Neural progenitor cell (in vitro differentiated cells): ENCODE measurements around the gene VAMP7. TPM values are rescaled to one million over a fixed set of nuclear protein-coding genes. Genes with fewer than 3 reads are reported as not detected.

Experiments used
- DNase-seq: peaks from one replicate; pipeline ENCODE4 v3.0.0-alpha.2; 2016; ENCODE audit warnings: low spot score
- H2AFZ ChIP-seq: fragments of 200-600 bp; sonication (generic); replicated peaks from 2 replicates; pipeline ENCODE4 v1.6.1; 2016; ENCODE audit warnings: antibody characterized with exemption
- H3F3A ChIP-seq: fragments of 200-600 bp; sonication (generic); 2 replicates; pipeline ENCODE4 v1.6.1; 2016; ENCODE audit warnings: antibody characterized with exemption, low read depth
- H3K27ac ChIP-seq: fragments of 200-600 bp; sonication (generic); 2 replicates; pipeline ENCODE4 v1.5.1; 2016; ENCODE audit warnings: mild to moderate bottlenecking
- H3K27me3 ChIP-seq: fragments of 200-600 bp; sonication (generic); 2 replicates; pipeline ENCODE4 v1.6.1; 2016; ENCODE audit warnings: mild to moderate bottlenecking, moderate library complexity
- H3K36me3 ChIP-seq: fragments of 200-600 bp; sonication (generic); 2 replicates; pipeline ENCODE4 v1.5.1; 2016
- H3K4me1 ChIP-seq: fragments of 200-600 bp; sonication (generic); 2 replicates; pipeline ENCODE4 v1.6.1; 2016; ENCODE audit warnings: mixed run types
- H3K4me2 ChIP-seq: fragments of 200-600 bp; sonication (generic); 2 replicates; pipeline ENCODE4 v1.6.1; 2016
- H3K4me3 ChIP-seq: fragments of 200-600 bp; sonication (generic); 2 replicates; pipeline ENCODE4 v1.5.1; 2016
- H3K79me2 ChIP-seq: fragments of 200-600 bp; sonication (generic); 2 replicates; pipeline ENCODE4 v1.6.1; 2016; ENCODE audit warnings: low read depth
- H3K9ac ChIP-seq: fragments of 200-600 bp; sonication (generic); 2 replicates; pipeline ENCODE4 v1.6.1; 2016
- H3K9me3 ChIP-seq: fragments of 200-600 bp; sonication (generic); 2 replicates; pipeline ENCODE4 v1.5.1; 2016; ENCODE audit warnings: low read depth
- H4K20me1 ChIP-seq: fragments of 200-600 bp; sonication (generic); 2 replicates; pipeline ENCODE4 v1.6.1; 2016; ENCODE audit warnings: low read depth
- H3K27ac Mint-ChIP-seq: 3 replicates; pipeline ENCODE4 v1.8.0; 2021; ENCODE audit warnings: mixed read lengths
- H3K27me3 Mint-ChIP-seq: 2 replicates; pipeline ENCODE4 v1.8.0; 2022; ENCODE audit warnings: low read depth, mild to moderate bottlenecking, inconsistent platforms, moderate library complexity, mixed read lengths; ENCODE audit not compliant: insufficient read depth
- H3K36me3 Mint-ChIP-seq: 3 replicates; pipeline ENCODE4 v1.8.0; 2021; ENCODE audit warnings: mixed read lengths
- H3K4me1 Mint-ChIP-seq: 3 replicates; pipeline ENCODE4 v1.8.0; 2021; ENCODE audit warnings: mixed read lengths
- H3K4me3 Mint-ChIP-seq: 3 replicates; pipeline ENCODE4 v1.8.0; 2021; ENCODE audit warnings: mild to moderate bottlenecking, moderate library complexity, mixed read lengths
- H3K9me3 Mint-ChIP-seq: 3 replicates; pipeline ENCODE4 v1.8.0; 2020; ENCODE audit warnings: mixed read lengths
- CTCF ChIP-seq: fragments of 200-600 bp; sonication (generic); IDR thresholded peaks from 2 replicates; pipeline ENCODE4 v1.5.1; 2017; ENCODE audit warnings: antibody characterized with exemption, mild to moderate bottlenecking
- EZH2 ChIP-seq: fragments of 200-600 bp; sonication (generic); IDR thresholded peaks from 2 replicates; pipeline ENCODE4 v1.6.1; 2017; ENCODE audit warnings: antibody characterized with exemption, mild to moderate bottlenecking, moderate library complexity
- EZH2phosphoT487 ChIP-seq: fragments of 200-600 bp; sonication (generic); IDR thresholded peaks from 2 replicates; pipeline ENCODE4 v1.6.1; 2017; ENCODE audit warnings: antibody characterized with exemption
- total RNA-seq: library from RNA; depleted of rRNA; stranded (reverse); fragments of >200 nt; gene quantifications from 2 replicates; pipeline ENCODE4 v1.2.3, GENCODE V29; 2015; ENCODE audit warnings: low replicate concordance

The VAMP7 gene
- total RNA-seq, 1 donor from 2014 or later, result 43.8 TPM

GRCh38 chrX:155962906-155963305, 81.8 kb downstream of the VAMP7 start:
- H3K4me3 ChIP-seq, result no peak overlapping the region

GRCh38 chrX:155966876-155967275, 85.7 kb downstream of the VAMP7 start:
- Histone ChIP-seq H3K4me3 (no peak overlapping the region), H3K27me3 (no peaks in the 10 kb centered on the region), H3K79me2 (no peaks in the 10 kb centered on the region), H2AFZ (no peak overlapping the region), H3F3A (no peaks in the 10 kb centered on the region), H3K27ac (no peak overlapping the region), H3K36me3 (no peaks in the 10 kb centered on the region), H3K9me3 (peaks cover 3% of the 10 kb centered on the region), H3K4me1 (no peaks in the 10 kb centered on the region), H3K9ac (no peak overlapping the region), H3K4me2 (no peak overlapping the region), H4K20me1 (no peaks in the 10 kb centered on the region)
- Mint-ChIP-seq H3K27ac (no peak overlapping the region), H3K4me3 (no peak overlapping the region), H3K4me1 (no peaks in the 10 kb centered on the region), H3K36me3 (no peaks in the 10 kb centered on the region), H3K9me3 (peaks cover 13% of the 10 kb centered on the region), H3K27me3 (peaks cover 6% of the 10 kb centered on the region)
- TF ChIP-seq EZH2phosphoT487, result no peak
- no peak for TF ChIP-seq EZH2
- TF ChIP-seq CTCF, result peak; percentile 60
- DNase-seq, result peak; percentile 67

More at GRCh38 chrX:155962906-155963305, 81.8 kb downstream of the VAMP7 start:
- H3K27me3 Mint-ChIP-seq, result peaks cover 8% of the 10 kb centered on the region
- peaks cover 7% of the 10 kb centered on the region for H3K9me3 Mint-ChIP-seq
- no peak overlapping the region for H3K27ac ChIP-seq
- H3K79me2 ChIP-seq, result no peaks in the 10 kb centered on the region
- H3K36me3 ChIP-seq, result no peaks in the 10 kb centered on the region
- no peak overlapping the region for H3K27ac Mint-ChIP-seq
- no peak overlapping the region for H3K9ac ChIP-seq
- TF ChIP-seq EZH2phosphoT487 (no peak), CTCF (no peak), EZH2 (no peak)
- no peaks in the 10 kb centered on the region for H3K36me3 Mint-ChIP-seq
- H3F3A ChIP-seq, result no peaks in the 10 kb centered on the region
- H3K4me1 Mint-ChIP-seq, result no peaks in the 10 kb centered on the region
- H3K27me3 ChIP-seq, result no peaks in the 10 kb centered on the region
- H3K4me3 Mint-ChIP-seq, result no peak overlapping the region
- H4K20me1 ChIP-seq, result no peaks in the 10 kb centered on the region
- no peaks in the 10 kb centered on the region for H3K4me1 ChIP-seq
- no peak overlapping the region for H3K4me2 ChIP-seq
- H2AFZ ChIP-seq, result no peak overlapping the region
- DNase-seq, result no peak
- no peaks in the 10 kb centered on the region for H3K9me3 ChIP-seq

- no peaks in the 10 kb centered on the region for H3K27me3 ChIP-seq
- H3K36me3 Mint-ChIP-seq, result no peaks in the 10 kb centered on the region
- no peak overlapping the region for H3K27ac Mint-ChIP-seq
- no peak overlapping the region for H3K4me3 Mint-ChIP-seq
- H2AFZ ChIP-seq, result no peak overlapping the region
- peaks cover 3% of the 10 kb centered on the region for H3K9me3 ChIP-seq
- no peaks in the 10 kb centered on the region for H3K4me1 Mint-ChIP-seq
- no peak overlapping the region for H3K27ac ChIP-seq
- no peak overlapping the region for H3K4me2 ChIP-seq
- TF ChIP-seq EZH2 (no peak), CTCF (no peak), EZH2phosphoT487 (no peak)
- H3K9ac ChIP-seq, result no peak overlapping the region
- no peak for DNase-seq
- H3K27me3 Mint-ChIP-seq, result peaks cover 6% of the 10 kb centered on the region
- H3K9me3 Mint-ChIP-seq, result peaks cover 15% of the 10 kb centered on the region
- no peaks in the 10 kb centered on the region for H3F3A ChIP-seq
- no peaks in the 10 kb centered on the region for H3K36me3 ChIP-seq
- H3K79me2 ChIP-seq, result no peaks in the 10 kb centered on the region
- no peak overlapping the region for H3K4me3 ChIP-seq
- H3K4me1 ChIP-seq, result no peaks in the 10 kb centered on the region
- H4K20me1 ChIP-seq, result no peaks in the 10 kb centered on the region
Observed at GRCh38 chrX:155967653-155968325, 86.6 kb downstream of the VAMP7 start.
